IMR-90 (cell line): Measurements from ENCODE around the gene ARHGAP11A. TPM values are rescaled to one million over a fixed set of nuclear protein-coding genes. Genes with fewer than 3 reads are reported as not detected.

Source experiments
- ATAC-seq: fragments of 200-7000 bp; cut with Tn5 transposase; 2 replicates; pipeline ENCODE4 v1.9.1; 2020; ENCODE audit warnings: low read depth, mild to moderate bottlenecking, moderate library complexity
- BruUV-seq: library from RNA; stranded (reverse); fragments of 400-500 nt; replicated peaks from 2 replicates; lab custom pipeline; 2021; lab: Mats Ljungman, UMichigan
- CTCF ChIA-PET: fragments of 300-600 bp; formaldehyde crosslinking; extraction: SDS; loops from one replicate; lab custom pipeline; 2021; ENCODE audit warnings: antibody characterized with exemption; lab: Yijun Ruan, JAX
- POLR2A ChIA-PET: fragments of 300-600 bp; sonication (Branson Sonifier 250); formaldehyde crosslinking; loops from one replicate; lab custom pipeline; 2022; ENCODE audit warnings: antibody characterized with exemption; ENCODE audit not compliant: unreplicated experiment; lab: Charles Lee
- DNase-seq: peaks from one replicate; pipeline ENCODE4 v3.0.0; 2013
- H2AFZ ChIP-seq: replicated peaks from 2 replicates; pipeline ENCODE3; 2013; ENCODE audit warnings: low read length, mild to moderate bottlenecking; ENCODE audit not compliant: poor library complexity
- H2AK5ac ChIP-seq: 2 replicates; pipeline ENCODE4 v1.6.1; 2013; ENCODE audit warnings: low read depth, low read length, inconsistent platforms
- H2AK9ac ChIP-seq: replicated peaks from 2 replicates; pipeline ENCODE3; 2013; ENCODE audit warnings: mild to moderate bottlenecking, low read depth, low read length, moderate library complexity; ENCODE audit not compliant: poor library complexity
- H2BK120ac ChIP-seq: 2 replicates; pipeline ENCODE4 v1.6.1; 2013; ENCODE audit warnings: low read depth, low read length, inconsistent platforms
- H2BK15ac ChIP-seq: 3 replicates; pipeline ENCODE4 v1.6.1; 2013; ENCODE audit warnings: low read depth, low read length, inconsistent platforms
- H2BK20ac ChIP-seq: 2 replicates; pipeline ENCODE4 v1.6.1; 2013; ENCODE audit warnings: low read depth, mild to moderate bottlenecking, inconsistent platforms, low read length, moderate library complexity
- H2BK5ac ChIP-seq: 2 replicates; pipeline ENCODE4 v1.6.1; 2013; ENCODE audit warnings: mild to moderate bottlenecking, low read depth, low read length, inconsistent platforms; ENCODE audit not compliant: poor library complexity, severe bottlenecking
- H3K14ac ChIP-seq: replicated peaks from 2 replicates; pipeline ENCODE4 v1.6.1; 2013; ENCODE audit warnings: low read depth, low read length, inconsistent platforms
- H3K18ac ChIP-seq: 2 replicates; pipeline ENCODE4 v1.6.1; 2013; ENCODE audit warnings: low read depth, low read length, control low read depth
- H3K23ac ChIP-seq: 2 replicates; pipeline ENCODE4 v1.6.1; 2013; ENCODE audit warnings: low read depth, low read length, inconsistent platforms
- H3K27ac ChIP-seq: 2 replicates; pipeline ENCODE4 v1.5.1; 2013; ENCODE audit warnings: mild to moderate bottlenecking, control low read depth, low read length; ENCODE audit not compliant: insufficient read depth
- H3K27me3 ChIP-seq: 2 replicates; pipeline ENCODE4 v1.6.1; 2013; ENCODE audit warnings: low read length; ENCODE audit not compliant: control insufficient read depth, insufficient read depth
- H3K36me3 ChIP-seq: 2 replicates; pipeline ENCODE4 v1.6.1; 2013; ENCODE audit warnings: low read length, mixed read lengths; ENCODE audit not compliant: control insufficient read depth, insufficient read depth
- H3K4ac ChIP-seq: 2 replicates; pipeline ENCODE4 v1.6.1; 2013; ENCODE audit warnings: low read depth, low read length, inconsistent platforms
- H3K4me1 ChIP-seq: 2 replicates; pipeline ENCODE4 v1.6.1; 2013; ENCODE audit warnings: low read length, mixed read lengths; ENCODE audit not compliant: control insufficient read depth, insufficient read depth
- H3K4me2 ChIP-seq: 2 replicates; pipeline ENCODE4 v1.6.1; 2013; ENCODE audit warnings: low read depth, mild to moderate bottlenecking, control low read depth, low read length, moderate library complexity
- H3K4me3 ChIP-seq: 2 replicates; pipeline ENCODE4 v1.5.1; 2013; ENCODE audit warnings: low read depth, mild to moderate bottlenecking, control low read depth, low read length, moderate library complexity; ENCODE audit not compliant: insufficient read depth
- H3K56ac ChIP-seq: 2 replicates; pipeline ENCODE4 v1.6.1; 2013; ENCODE audit warnings: low read length, inconsistent platforms; ENCODE audit not compliant: insufficient read depth; ENCODE audit errors: extremely low read depth
- H3K79me1 ChIP-seq, 2 experiments: 2 replicates each; pipeline ENCODE4 v1.6.1; 2013; ENCODE audit warnings: low read length in 2 of 2, inconsistent platforms in 1 of 2, low read depth in 1 of 2
- H3K9ac ChIP-seq: 2 replicates; pipeline ENCODE4 v1.6.1; 2013; ENCODE audit warnings: low read depth, low read length, control low read depth
- H3K9me1 ChIP-seq: 2 replicates; pipeline ENCODE4 v1.6.1; 2013; ENCODE audit warnings: low read length, inconsistent platforms; ENCODE audit not compliant: insufficient read depth
- H3K9me3 ChIP-seq: 2 replicates; pipeline ENCODE4 v1.6.1; 2013; ENCODE audit warnings: low read length; ENCODE audit not compliant: control insufficient read depth, insufficient read depth
- H4K20me1 ChIP-seq: 2 replicates; pipeline ENCODE4 v1.6.1; 2013; ENCODE audit warnings: low read length, inconsistent platforms; ENCODE audit not compliant: insufficient read depth
- H4K5ac ChIP-seq: 2 replicates; pipeline ENCODE4 v1.6.1; 2013; ENCODE audit warnings: mild to moderate bottlenecking, low read depth, low read length, control low read depth
- H4K8ac ChIP-seq, 2 experiments: 2 replicates each; pipeline ENCODE4 v1.6.1; 2013; ENCODE audit warnings: low read depth in 2 of 2, low read length in 2 of 2, control low read depth in 1 of 2, inconsistent platforms in 1 of 2
- H4K91ac ChIP-seq: 2 replicates; pipeline ENCODE4 v1.6.1; 2013; ENCODE audit warnings: low read depth, low read length, inconsistent platforms; ENCODE audit not compliant: insufficient read depth
- BHLHE40 ChIP-seq: fragments of 150-350 bp; IDR thresholded peaks from 2 replicates; pipeline ENCODE4 v1.6.1; 2016; ENCODE audit warnings: mild to moderate bottlenecking, low read depth, low read length
- CEBPB ChIP-seq: IDR thresholded peaks from 2 replicates; pipeline ENCODE4 v1.6.1; 2012; ENCODE audit warnings: low read depth, low read length, improper control_type of control experiment
- CHD1 ChIP-seq: IDR thresholded peaks from 2 replicates; pipeline ENCODE4 v1.6.1; 2012; ENCODE audit warnings: low read depth, low read length, improper control_type of control experiment
- CTCF ChIP-seq: conservative IDR thresholded peaks from 2 replicates; pipeline ENCODE4 v1.5.1; 2012; ENCODE audit warnings: mild to moderate bottlenecking, low read depth, low read length, improper control_type of control experiment
- ELK1 ChIP-seq: fragments of 150-350 bp; IDR thresholded peaks from 2 replicates; pipeline ENCODE4 v1.6.1; 2016; ENCODE audit warnings: low read depth, mild to moderate bottlenecking, low read length, moderate library complexity, borderline replicate concordance
- FOS ChIP-seq: fragments of 150-350 bp; IDR thresholded peaks from 2 replicates; pipeline ENCODE4 v1.6.1; 2016; ENCODE audit warnings: low read depth, low read length
- MAFK ChIP-seq: IDR thresholded peaks from 2 replicates; pipeline ENCODE4 v1.6.1; 2012; ENCODE audit warnings: low read depth, low read length, improper control_type of control experiment
- MAZ ChIP-seq: IDR thresholded peaks from 2 replicates; pipeline ENCODE4 v1.6.1; 2012; ENCODE audit warnings: low read depth, mild to moderate bottlenecking, low read length, improper control_type of control experiment, moderate library complexity, borderline replicate concordance
- MXI1 ChIP-seq: IDR thresholded peaks from 2 replicates; pipeline ENCODE4 v1.6.1; 2012; ENCODE audit warnings: low read depth, mild to moderate bottlenecking, low read length, moderate library complexity, borderline replicate concordance
- POLR2A ChIP-seq: IDR thresholded peaks from 2 replicates; pipeline ENCODE4 v1.6.1; 2012; ENCODE audit warnings: mild to moderate bottlenecking, low read depth, low read length
- RAD21 ChIP-seq: IDR thresholded peaks from 2 replicates; pipeline ENCODE4 v1.6.1; 2012; ENCODE audit warnings: low read length, improper control_type of control experiment
- RCOR1 ChIP-seq: IDR thresholded peaks from 2 replicates; pipeline ENCODE4 v1.6.1; 2012; ENCODE audit warnings: mild to moderate bottlenecking, low read length, improper control_type of control experiment; ENCODE audit not compliant: insufficient replicate concordance
- RFX5 ChIP-seq: IDR thresholded peaks from 2 replicates; pipeline ENCODE4 v1.8.0; 2012; ENCODE audit warnings: low read depth, mild to moderate bottlenecking, low read length, moderate library complexity
- SMC3 ChIP-seq: fragments of 150-350 bp; IDR thresholded peaks from 2 replicates; pipeline ENCODE4 v1.6.1; 2016; ENCODE audit warnings: low read depth, mild to moderate bottlenecking, antibody characterized with exemption, low read length, moderate library complexity
- WGBS, 2 experiments: methylation state at CpG; one replicate each; pipeline versions ENCODE4 v1.1.5 to v1.1.7; 2013; ENCODE audit warnings: missing lambda C conversion rate in 2 of 2; ENCODE audit not compliant: insufficient read length in 1 of 2; ENCODE audit errors: extremely low coverage in 2 of 2; 5-methylcytosine and 5-hydroxymethylcytosine counted together
- dilution Hi-C: fragments of 300-500 bp; cut with HindIII; formaldehyde crosslinking; loops from one replicate; pipeline ENCODE4 v1.14.3; 2018; ENCODE audit warnings: low sequenced_read_pairs; ENCODE audit not compliant: unreplicated experiment
- in situ Hi-C: fragments of 300-500 bp; cut with MboI; formaldehyde crosslinking; loops from 3 replicates; pipeline ENCODE4 v1.14.3; 2019; ENCODE audit warnings: low sequenced_read_pairs, inconsistent platforms, mixed read lengths
- intact Hi-C: fragments of 100-400 bp; cut with micrococcal nuclease; formaldehyde crosslinking; loops from 2 replicates; pipeline ENCODE4 v1.10.0; 2022
- polyA plus RNA-seq, 3 experiments: library from polyadenylated mRNA; depleted of rRNA; stranded (reverse); fragments of >200 nt; gene quantifications; 2 replicates each; pipeline ENCODE4 v1.2.3, GENCODE V29; 2012; ENCODE audit warnings: low replicate concordance in 1 of 3
- total RNA-seq: library from RNA; depleted of rRNA; stranded (reverse); fragments of >200 nt; gene quantifications from 2 replicates; pipeline ENCODE4 v1.2.3, GENCODE V29; 2012

Gene ARHGAP11A
- total and polyA plus RNA-seq, 2 of the 4 experiments (the other 2 are of a cell fraction), result 9.9 to 29.0 TPM

- POLR2A ChIA-PET, result no interaction called here
- in situ Hi-C loops, result loop anchor here (10.0 kb wide), 1 partner anchor 46 kb away; the partner anchor contains the start of gene GREM1
- no peaks in the 10 kb centered on the region for H4K20me1 ChIP-seq
- H3K9me3 ChIP-seq, result no peaks in the 10 kb centered on the region
- no peak overlapping the region for H2AFZ ChIP-seq
- no peak overlapping the region for H4K8ac ChIP-seq
- H2BK120ac ChIP-seq, result no peak overlapping the region
- no peak overlapping the region for H3K18ac ChIP-seq
- H2BK20ac ChIP-seq, result no peak overlapping the region
- no peak overlapping the region for H3K14ac ChIP-seq
- intact Hi-C loops, result loop anchor here (5.0 kb wide), 1 partner anchor 188 kb away; no protein-coding TSS in a partner anchor
- H3K4me1 ChIP-seq, result peaks cover 13% of the 10 kb centered on the region
- H3K27me3 ChIP-seq, result no peaks in the 10 kb centered on the region
- no peak overlapping the region for H3K23ac ChIP-seq
- no TSS peak for BruUV-seq
- TF ChIP-seq BHLHE40 (no peak), ELK1 (no peak), RCOR1 (no peak), CEBPB (no peak), POLR2A (no peak), FOS (no peak), MXI1 (no peak), MAFK (no peak), SMC3 (no peak), CTCF (no peak), RFX5 (no peak), CHD1 (no peak), MAZ (no peak), RAD21 (no peak)
- no peak overlapping the region for H3K56ac ChIP-seq
- H3K4ac ChIP-seq, result peak overlapping the region; percentile 15; the same call in 1 of the 2 replicates
- H2AK5ac ChIP-seq, result no peak overlapping the region
- no peak overlapping the region for H3K4me3 ChIP-seq
- ATAC-seq, result no peak
- H4K91ac ChIP-seq, result no peak overlapping the region
- no peaks in the 10 kb centered on the region for H3K36me3 ChIP-seq
- H3K9me1 ChIP-seq, result no peaks in the 10 kb centered on the region; the same call in 1 of the 2 replicates
- H4K5ac ChIP-seq, result no peak overlapping the region
- peaks cover 5 to 15% of the 10 kb centered on the region in 2 experiments for H3K79me1 ChIP-seq
- no peak overlapping the region for H3K4me2 ChIP-seq
- no CpG with 5 or more reads among the region's 2 CpGs for WGBS, 2 experiments
- no peak overlapping the region for H3K27ac ChIP-seq
- no peak for DNase-seq
- no peak overlapping the region for H2BK5ac ChIP-seq
- H2AK9ac ChIP-seq, result no peak overlapping the region
- dilution Hi-C loops, result no loop called here
- no peak overlapping the region for H2BK15ac ChIP-seq
- CTCF ChIA-PET, result interaction anchor here (0.7 to 1.4 kb wide), 2 partner anchors 8 to 10 kb away, joined by 3 to 4 read pairs; no protein-coding TSS in a partner anchor
- no peak overlapping the region for H3K9ac ChIP-seq
Observed at GRCh38 chr15:32668942-32669341, 53.6 kb downstream of the ARHGAP11A start.
